SK-N-MC (cell line): Measurements from ENCODE around the gene SLC35B2.

Source experiments
- DNase-seq: peaks from one replicate; pipeline ENCODE4 v3.0.0-alpha.2; 2011; ENCODE audit warnings: low read depth, low spot score
- H3K27ac ChIP-seq: fragments of 200-600 bp; sonication (generic); 2 replicates; pipeline ENCODE4 v1.5.1; 2016; ENCODE audit warnings: mixed run types
- H3K36me3 ChIP-seq: fragments of 200-600 bp; sonication (generic); 2 replicates; pipeline ENCODE4 v1.6.1; 2017; ENCODE audit warnings: antibody characterized with exemption, low read length, mixed read lengths; ENCODE audit not compliant: insufficient read depth
- H3K4me3 ChIP-seq: fragments of 200-600 bp; sonication (generic); 2 replicates; pipeline ENCODE4 v1.5.1; 2016
- H3K9ac ChIP-seq: fragments of 200-600 bp; sonication (generic); 2 replicates; pipeline ENCODE4 v1.8.0; 2017; ENCODE audit warnings: mixed run types, mixed read lengths; ENCODE audit not compliant: insufficient read length
- H3K9me3 ChIP-seq: fragments of 200-600 bp; sonication (generic); 2 replicates; pipeline ENCODE4 v1.6.1; 2017; ENCODE audit warnings: low read depth, mild to moderate bottlenecking, antibody characterized with exemption, low read length, moderate library complexity, mixed read lengths
- EZH2 ChIP-seq: fragments of 200-600 bp; sonication (generic); IDR thresholded peaks from one replicate; pipeline ENCODE4 v1.6.1; 2017; ENCODE audit warnings: antibody characterized with exemption
- FOXP2 ChIP-seq: optimal IDR thresholded peaks from 2 replicates; pipeline ENCODE3; 2011; ENCODE audit warnings: mild to moderate bottlenecking, moderate library complexity; ENCODE audit not compliant: insufficient read depth; ENCODE audit errors: extremely low read length, control extremely low read depth
- POLR2AphosphoS5 ChIP-seq: IDR thresholded peaks from 2 replicates; pipeline ENCODE4 v1.6.1; 2012; ENCODE audit warnings: mild to moderate bottlenecking, low read depth, low read length, borderline replicate concordance

Gene SLC35B2

DNA sequence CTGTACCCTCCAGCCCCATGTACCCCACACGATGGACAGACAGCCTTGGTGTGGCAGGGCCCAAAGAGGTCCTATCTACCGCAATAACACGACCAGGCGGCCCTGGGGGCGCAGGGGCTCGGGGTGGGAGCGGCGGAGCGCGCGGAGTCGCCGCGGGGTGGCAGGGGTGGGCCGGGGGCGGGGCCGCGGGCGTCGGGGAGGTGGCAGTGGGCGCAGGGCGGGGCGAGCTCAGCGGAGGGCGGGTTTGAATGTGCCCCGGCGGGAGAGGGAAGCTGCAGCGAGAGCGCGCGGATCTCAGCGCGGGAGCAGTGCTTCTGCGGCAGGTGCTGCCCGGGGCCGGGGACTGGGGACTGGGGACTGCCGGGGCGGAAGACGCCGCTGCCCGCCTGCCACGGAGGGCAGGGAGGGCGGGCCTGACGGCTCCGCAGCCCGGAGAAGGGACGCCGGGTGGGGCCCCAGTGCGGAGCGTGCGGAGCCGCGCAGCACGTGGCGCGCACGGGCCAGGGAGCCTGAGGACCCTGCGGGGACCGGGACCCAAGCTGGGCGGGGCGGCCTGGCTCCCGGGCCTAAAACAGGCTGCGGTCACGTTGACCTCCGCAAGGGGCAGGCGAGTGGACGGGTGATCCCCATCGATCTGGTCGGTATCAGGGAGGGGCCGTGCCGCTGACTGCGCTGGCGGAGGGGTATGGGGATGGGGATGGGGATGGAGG lies 33.9 kb downstream of the SLC35B2 start, which contains the start of gene SLC29A1:
TSS of gene SLC29A1 (plus strand) at position 277 of the 710 bp plus-strand sequence. CDS start 3,719 bp downstream, outside the sequence.
- TF ChIP-seq POLR2AphosphoS5 (peak; percentile 87), FOXP2 (no peak), EZH2 (no peak)
- H3K9me3 ChIP-seq, result no peaks in the 10 kb centered on the region
- H3K4me3 ChIP-seq, result peak within 1 kb of the TSS; percentile 86
- H3K9ac ChIP-seq, result peak within 1 kb of the TSS; percentile 65
- H3K36me3 ChIP-seq, result peaks cover 4% of the 10 kb centered on the region; the same call in 1 of the 2 replicates
- DNase-seq, result no peak
- H3K27ac ChIP-seq, result peak within 1 kb of the TSS; percentile 60; the same call in 1 of the 2 replicates

DNA sequence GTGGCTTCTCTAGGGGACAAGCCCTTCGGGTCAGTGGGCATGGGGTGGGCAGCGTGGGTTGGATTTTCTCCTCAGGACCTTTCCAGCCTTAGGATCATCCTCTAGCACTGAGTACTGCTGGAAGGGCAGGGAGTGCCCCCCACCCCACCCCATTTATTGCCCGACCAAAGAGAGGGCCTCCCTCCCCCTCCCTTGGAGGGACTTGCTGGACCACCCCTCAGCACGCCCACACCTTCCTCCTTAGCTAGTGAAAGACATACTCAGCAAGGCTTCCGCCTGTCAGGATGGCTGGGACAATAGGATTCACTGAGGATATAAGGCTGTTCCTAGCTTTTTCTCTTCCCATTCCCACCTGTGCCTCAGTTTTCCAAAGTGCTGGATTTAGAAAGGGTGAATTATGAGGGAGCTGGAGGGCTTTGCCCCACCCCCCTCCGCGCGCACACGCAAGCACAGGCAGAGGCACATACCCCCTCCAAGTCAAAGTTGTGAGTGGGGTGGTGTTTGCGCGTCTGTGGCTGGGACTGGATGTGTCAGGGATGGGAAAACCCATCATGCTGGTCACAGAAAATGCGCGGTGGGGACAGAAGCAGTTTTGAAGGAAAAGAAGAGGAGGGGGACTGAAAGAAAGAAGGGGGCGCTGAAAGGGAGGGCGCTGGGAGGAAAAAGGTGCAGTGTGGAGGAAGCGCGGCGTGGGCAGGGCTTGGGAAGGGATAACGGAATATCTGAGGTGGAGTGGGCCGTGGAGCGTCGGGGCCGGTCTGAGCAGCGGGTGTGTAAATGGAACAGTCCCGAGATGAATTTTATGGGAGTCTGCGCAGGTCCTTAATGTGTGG lies 34.6 kb downstream of the SLC35B2 start:
- Histone ChIP-seq H3K9ac (peak overlapping the region; percentile 57), H3K9me3 (no peaks in the 10 kb centered on the region), H3K36me3 (no peaks in the 10 kb centered on the region; the same call in 1 of the 2 replicates), H3K27ac (peak overlapping the region; percentile 60; the same call in 1 of the 2 replicates), H3K4me3 (peak overlapping the region; percentile 86)
- no peak for DNase-seq
- no peak for TF ChIP-seq FOXP2
- TF ChIP-seq EZH2, result no peak
- TF ChIP-seq POLR2AphosphoS5, result no peak; the same call in 1 of the 2 replicates

DNA sequence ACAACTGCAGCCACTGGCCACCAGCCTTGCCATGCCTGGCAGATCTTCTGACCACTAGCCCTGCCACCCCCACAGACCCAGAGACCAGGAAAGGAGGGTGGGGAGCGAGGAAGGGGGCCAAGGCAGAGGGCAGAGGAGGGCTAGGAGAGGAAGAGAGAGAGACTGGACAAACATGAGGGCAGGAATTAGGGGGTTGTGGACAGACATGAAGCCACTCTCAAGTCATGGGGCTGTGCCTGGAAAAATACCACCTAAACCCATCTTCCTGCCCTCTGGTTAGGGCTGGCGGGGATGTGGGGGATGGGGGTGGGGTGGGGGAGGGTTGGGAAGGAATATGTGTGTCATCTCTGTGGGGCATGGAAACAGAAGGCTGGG lies 35.4 kb downstream of the SLC35B2 start:
- H3K36me3 ChIP-seq, result no peaks in the 10 kb centered on the region
- no peak overlapping the region for H3K9ac ChIP-seq
- TF ChIP-seq EZH2 (no peak), POLR2AphosphoS5 (no peak), FOXP2 (no peak)
- DNase-seq, result no peak
- no peaks in the 10 kb centered on the region for H3K9me3 ChIP-seq
- H3K27ac ChIP-seq, result peak overlapping the region; percentile 75
- peak overlapping the region; percentile 12; the same call in 1 of the 2 replicates for H3K4me3 ChIP-seq

DNA sequence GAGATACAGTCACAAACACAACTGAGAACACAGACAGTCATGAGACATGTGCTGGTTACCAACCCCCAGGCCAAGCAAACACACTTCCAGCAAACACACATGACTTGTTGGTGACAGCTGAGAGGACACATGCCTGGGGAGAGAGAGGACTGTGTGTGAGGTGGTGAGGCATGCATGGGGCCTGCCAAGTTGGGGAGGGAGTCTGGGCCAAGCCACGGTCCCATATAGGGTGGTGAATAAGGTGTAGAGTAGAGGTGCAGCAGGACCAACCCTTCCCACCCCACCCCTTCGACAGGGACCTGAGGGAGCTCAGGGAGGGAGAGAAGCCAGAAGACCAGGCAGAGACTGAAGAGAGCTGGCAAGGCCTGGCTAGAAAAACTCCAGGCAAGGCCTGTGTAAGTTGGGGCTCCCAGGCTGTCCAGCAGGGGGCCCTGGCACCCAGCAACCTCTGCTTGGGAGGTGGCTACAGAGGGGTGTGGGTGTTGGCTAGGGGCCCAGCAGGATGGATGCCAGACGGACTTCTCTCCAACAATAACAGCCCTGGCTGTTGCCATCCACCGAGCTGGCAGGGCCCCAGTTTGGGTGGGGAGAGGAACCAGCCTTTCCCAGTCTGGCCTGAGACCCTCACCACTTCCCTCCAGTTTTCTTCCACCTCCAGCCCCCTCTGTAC lies 35.9 kb downstream of the SLC35B2 start:
- H3K9ac ChIP-seq, result peak overlapping the region; percentile 37

DNA sequence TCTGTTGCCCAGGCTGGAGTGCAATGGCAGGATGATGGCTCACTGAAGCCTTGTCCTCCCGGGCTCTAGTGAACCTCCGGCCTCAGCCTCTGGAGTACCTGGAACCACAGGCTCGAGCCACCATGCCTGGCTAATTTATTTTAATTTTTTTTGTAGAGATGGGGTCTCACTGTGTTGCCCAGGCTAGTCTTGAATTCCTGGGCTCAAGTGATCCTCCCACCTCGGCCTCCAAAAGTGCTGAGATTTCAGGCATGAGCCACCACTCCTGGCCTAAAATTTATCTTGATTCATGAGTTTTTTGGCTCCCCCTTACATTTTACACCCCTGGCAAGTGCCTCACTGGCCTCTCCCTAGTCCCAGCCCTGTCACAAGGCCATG lies 36.4 kb downstream of the SLC35B2 start:
- H3K9ac ChIP-seq, result no peak overlapping the region
- no peaks in the 10 kb centered on the region for H3K9me3 ChIP-seq
- no peaks in the 10 kb centered on the region for H3K36me3 ChIP-seq
- no peak for DNase-seq
- no peak overlapping the region for H3K4me3 ChIP-seq
- peak overlapping the region; percentile 75 for H3K27ac ChIP-seq
- TF ChIP-seq EZH2 (no peak), POLR2AphosphoS5 (no peak), FOXP2 (no peak)

More for the DNA sequence above, 35.9 kb downstream of the SLC35B2 start:
- Histone ChIP-seq H3K9me3 (no peaks in the 10 kb centered on the region), H3K4me3 (peak overlapping the region; percentile 12; the same call in 1 of the 2 replicates), H3K36me3 (no peaks in the 10 kb centered on the region), H3K27ac (peak overlapping the region; percentile 75)
- no peak for TF ChIP-seq FOXP2
- no peak for TF ChIP-seq POLR2AphosphoS5
- TF ChIP-seq EZH2, result no peak
- DNase-seq, result no peak

DNA sequence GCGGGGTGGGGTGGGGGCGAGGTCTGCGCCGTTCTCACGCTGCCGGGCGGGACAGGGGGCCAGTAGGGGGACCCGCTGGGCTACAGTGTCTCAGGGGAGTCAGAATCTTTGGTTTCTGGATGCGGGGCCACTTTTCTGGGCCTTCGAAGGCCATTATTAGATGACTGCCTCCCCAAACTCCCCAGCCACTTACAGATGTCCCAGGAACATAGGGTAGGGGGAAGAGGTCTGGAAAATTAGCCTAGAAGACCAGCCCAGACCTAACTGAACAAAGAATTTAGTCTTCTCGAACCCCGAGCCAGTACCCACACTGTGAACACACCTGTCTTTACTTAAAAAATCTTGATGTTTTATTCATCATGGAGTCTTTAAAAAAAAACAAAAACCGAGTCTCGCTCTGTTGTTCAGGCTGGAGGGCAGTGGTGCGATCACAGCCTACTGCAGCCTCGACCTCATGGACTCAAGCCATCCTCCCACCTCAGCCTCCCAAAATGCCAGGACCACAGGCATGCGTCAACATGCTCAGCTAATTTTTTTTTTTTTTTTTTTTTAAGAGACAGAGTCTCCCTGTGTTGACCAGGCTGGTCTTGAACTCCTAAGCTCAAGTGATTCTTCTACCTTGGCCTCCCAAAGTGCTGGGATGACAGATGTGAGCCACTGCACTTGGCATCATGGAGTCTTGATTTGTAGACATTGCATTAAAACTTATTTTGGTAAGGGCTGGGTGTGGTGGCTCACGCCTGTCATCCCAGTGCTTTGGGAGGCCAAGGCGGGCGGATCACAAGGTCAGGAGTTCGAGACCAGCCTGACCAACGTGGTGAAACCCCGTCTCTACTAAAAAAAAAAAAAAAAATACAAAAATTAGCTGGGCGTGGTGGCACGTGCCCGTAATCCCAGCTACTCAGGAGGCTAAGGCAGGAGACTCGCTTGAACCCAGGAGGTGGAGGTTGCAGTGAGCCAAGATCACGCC lies 37.2 kb downstream of the SLC35B2 start:
- Histone ChIP-seq H3K9ac (peak overlapping the region; percentile 32), H3K4me3 (peak overlapping the region; percentile 64), H3K36me3 (no peaks in the 10 kb centered on the region), H3K9me3 (no peaks in the 10 kb centered on the region), H3K27ac (peak overlapping the region; percentile 84; the same call in 1 of the 2 replicates)
- TF ChIP-seq POLR2AphosphoS5, result no peak
- no peak for TF ChIP-seq FOXP2
- no peak for TF ChIP-seq EZH2
- no peak for DNase-seq

DNA sequence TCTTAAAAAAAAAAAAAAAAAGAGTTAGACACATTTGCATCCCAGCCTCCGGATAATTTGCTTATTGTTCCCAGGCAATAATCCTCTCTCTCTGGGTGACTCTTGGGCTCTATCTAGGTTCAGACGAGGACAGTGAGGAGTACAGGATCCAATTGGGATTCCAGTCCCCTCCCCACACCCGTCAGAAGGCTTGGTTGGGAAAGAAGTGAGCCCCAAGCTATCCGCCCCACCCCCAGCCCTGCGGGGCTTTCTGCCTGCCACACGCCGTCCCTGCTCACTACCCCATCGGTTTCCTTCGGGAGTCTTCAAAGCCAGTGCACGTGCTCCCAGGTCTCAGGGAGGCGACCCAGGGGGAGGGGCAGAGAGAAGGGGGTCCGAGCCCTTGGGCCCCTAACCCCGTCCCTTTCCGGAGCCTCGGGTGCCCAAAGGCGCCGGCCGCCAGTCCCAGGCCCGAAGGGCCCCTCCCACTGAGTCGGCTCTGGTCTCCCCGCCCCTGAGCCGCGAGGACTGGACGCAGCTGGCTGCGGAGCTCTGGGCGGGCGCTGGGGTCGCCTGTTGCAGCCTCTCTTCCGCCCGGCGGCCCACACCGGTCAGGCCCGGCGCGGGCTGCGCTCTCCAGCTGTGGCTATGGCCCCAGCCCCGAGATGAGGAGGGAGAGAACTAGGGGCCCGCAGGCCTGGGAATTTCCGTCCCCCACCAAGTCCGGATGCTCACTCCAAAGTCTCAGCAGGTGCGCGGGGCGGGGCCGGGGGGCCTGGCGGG lies 38.1 kb downstream of the SLC35B2 start:
- H3K9ac ChIP-seq, result peak overlapping the region; percentile 70
- TF ChIP-seq FOXP2, result no peak
- peak; percentile 55; the same call in 1 of the 2 replicates for TF ChIP-seq POLR2AphosphoS5
- no peak for TF ChIP-seq EZH2
- peak overlapping the region; percentile 93 for H3K27ac ChIP-seq
- H3K36me3 ChIP-seq, result no peaks in the 10 kb centered on the region
- no peaks in the 10 kb centered on the region for H3K9me3 ChIP-seq
- DNase-seq, result peak; percentile 35
- peak overlapping the region; percentile 79 for H3K4me3 ChIP-seq
